HepG2 (cell line): ENCODE measurements around the gene MDP1. TPM values are rescaled to one million over a fixed set of nuclear protein-coding genes. Genes with fewer than 3 reads are reported as not detected.

Source experiments
- ATAC-seq: fragments of 200-7000 bp; cut with Tn5 transposase; 3 replicates; pipeline ENCODE4 v1.9.1; 2020; ENCODE audit warnings: mild to moderate bottlenecking, moderate library complexity
- BruUV-seq: library from RNA; stranded (reverse); fragments of 400-500 nt; replicated peaks from 2 replicates; lab custom pipeline; 2021; lab: Mats Ljungman, UMichigan
- CTCF ChIA-PET: fragments of 300-600 bp; formaldehyde crosslinking; extraction: SDS; loops from one replicate; lab custom pipeline; 2021; ENCODE audit warnings: low total read pairs, inconsistent platforms, low intra/inter-chr PET ratio; lab: Yijun Ruan, JAX
- POLR2A ChIA-PET: fragments of 350-600 bp; sonication (Branson Sonifier 250); formaldehyde crosslinking; loops from one replicate; lab custom pipeline; 2020; ENCODE audit warnings: antibody characterized with exemption, inconsistent platforms; lab: Yijun Ruan, JAX
- DNase-seq: peaks from one replicate; pipeline ENCODE4 v3.0.0-alpha.2; 2015; ENCODE audit warnings: low spot score
- FAIRE-seq: peaks from 3 replicates; lab custom pipeline; 2011; peaks lifted over from hg19 to GRCh38; lab: Jason Lieb, UNC
- H2AFZ ChIP-seq: one replicate; pipeline ENCODE4 v1.6.1; 2011; ENCODE audit warnings: low read length, inconsistent platforms
- H3K27ac ChIP-seq: fragments of 300-600 bp; 3 replicates; pipeline ENCODE4 v1.8.0; 2011; ENCODE audit warnings: mixed run types, mild to moderate bottlenecking, mixed read lengths, low read length, inconsistent platforms; ENCODE audit not compliant: insufficient read depth; ENCODE audit errors: extremely low read length
- H3K27me3 ChIP-seq, 2 experiments: fragments of 200-600 bp in 1 of 2; 2 replicates in 1 of 2; 3 replicates in 1 of 2; pipeline versions ENCODE4 v1.6.0 to v1.8.0; 2011; ENCODE audit warnings: low read length in 2 of 2, mild to moderate bottlenecking in 2 of 2, moderate library complexity in 2 of 2, inconsistent platforms in 1 of 2; ENCODE audit not compliant: insufficient read depth in 2 of 2, control insufficient read depth in 1 of 2
- H3K36me3 ChIP-seq, 2 experiments: fragments of 200-600 bp in 1 of 2; replicated peaks in 1 of 2; 2 replicates in 1 of 2; 3 replicates in 1 of 2; pipeline versions ENCODE4 v1.5.1 to v1.8.0; 2011; ENCODE audit warnings: low read length in 2 of 2, inconsistent platforms in 1 of 2; ENCODE audit not compliant: insufficient read depth in 2 of 2, control insufficient read depth in 1 of 2
- H3K4me1 ChIP-seq: 2 replicates; pipeline ENCODE4 v1.5.1; 2012; ENCODE audit warnings: low read length, inconsistent platforms; ENCODE audit not compliant: insufficient read depth
- H3K4me2 ChIP-seq: 2 replicates; pipeline ENCODE4 v1.6.0; 2011; ENCODE audit warnings: low read depth, low read length, inconsistent platforms
- H3K4me3 ChIP-seq, 3 experiments: fragments of 200-600 bp in 1 of 3; sonication (generic), shearing (Covaris generic) in 1 of 3; replicated peaks in 1 of 3; 2 replicates each; pipeline ENCODE4 v1.5.1; 2011 to 2016; ENCODE audit warnings: low read length in 3 of 3, inconsistent platforms in 2 of 3, low read depth in 2 of 3, mild to moderate bottlenecking in 2 of 3, control low read depth in 1 of 3, mixed read lengths in 1 of 3; ENCODE audit not compliant: insufficient read depth in 1 of 3
- H3K79me2 ChIP-seq: one replicate; pipeline ENCODE4 v1.6.1; 2011; ENCODE audit warnings: low read length, inconsistent platforms; ENCODE audit not compliant: insufficient read depth
- H3K9ac ChIP-seq: 2 replicates; pipeline ENCODE4 v1.6.0; 2011; ENCODE audit warnings: mild to moderate bottlenecking, low read depth, low read length, inconsistent platforms; ENCODE audit not compliant: insufficient read depth
- H3K9me3 ChIP-seq: 2 replicates; pipeline ENCODE4 v1.5.1; 2012; ENCODE audit warnings: mild to moderate bottlenecking, low read length
- H4K20me1 ChIP-seq: 2 replicates; pipeline ENCODE4 v1.6.0; 2011; ENCODE audit warnings: inconsistent platforms, mild to moderate bottlenecking, low read length, moderate library complexity; ENCODE audit not compliant: insufficient read depth
- CHCHD3 ChIP-seq: sonication (generic); formaldehyde crosslinking; IDR thresholded peaks from 2 replicates; pipeline ENCODE4 v1.8.0; 2022; ENCODE audit warnings: mild to moderate bottlenecking, missing genetic modification reagents, moderate library complexity
- ETV5 ChIP-seq: IDR thresholded peaks from 2 replicates; pipeline ENCODE4 v1.6.1; 2018; ENCODE audit warnings: missing biosample characterization, missing genetic modification reagents, inconsistent platforms, borderline replicate concordance
- IKZF4 ChIP-seq: sonication (generic); formaldehyde crosslinking; IDR thresholded peaks from 2 replicates; pipeline ENCODE4 v1.5.1; 2020; ENCODE audit warnings: borderline replicate concordance, mild to moderate bottlenecking, low read depth, missing genetic modification reagents; ENCODE audit errors: not compliant biosample characterization
- JUND ChIP-seq: sonication (generic); formaldehyde crosslinking; IDR thresholded peaks from 2 replicates; pipeline ENCODE4 v1.8.0; 2022; ENCODE audit warnings: mild to moderate bottlenecking, missing genetic modification reagents
- KLF12 ChIP-seq: sonication (generic); formaldehyde crosslinking; IDR thresholded peaks from 2 replicates; pipeline ENCODE4 v1.4.0; 2020; ENCODE audit warnings: missing genetic modification reagents, borderline replicate concordance
- PHB2 ChIP-seq: fragments of 450-650 bp; IDR thresholded peaks from 2 replicates; pipeline ENCODE4 v1.6.1; 2018; ENCODE audit not compliant: partially characterized antibody
- PHF8 ChIP-seq: sonication (generic); formaldehyde crosslinking; IDR thresholded peaks from 2 replicates; pipeline ENCODE4 v1.5.0; 2020; ENCODE audit warnings: missing genetic modification reagents
- PRDM10 ChIP-seq: sonication (generic); formaldehyde crosslinking; IDR thresholded peaks from 2 replicates; pipeline ENCODE4 v1.4.0; 2020; ENCODE audit warnings: low read depth, missing genetic modification reagents
- SOX6 ChIP-seq, 2 experiments: fragments of 450-650 bp in 1 of 2; sonication (generic) in 1 of 2; formaldehyde crosslinking in 1 of 2; IDR thresholded peaks; 2 replicates each; pipeline versions ENCODE4 v1.4.0 to v1.6.1; 2017 to 2020; ENCODE audit warnings: antibody characterized with exemption in 1 of 2, mild to moderate bottlenecking in 1 of 2, missing genetic modification reagents in 1 of 2
- ZBTB34 ChIP-seq: sonication (generic); formaldehyde crosslinking; IDR thresholded peaks from 2 replicates; pipeline ENCODE4 v1.8.0; 2022; ENCODE audit warnings: mild to moderate bottlenecking, missing genetic modification reagents
- ZNF274 ChIP-seq: sonication (generic); formaldehyde crosslinking; IDR thresholded peaks from 2 replicates; pipeline ENCODE4 v1.5.1; 2020; ENCODE audit warnings: mild to moderate bottlenecking, missing genetic modification reagents
- ZNF3 ChIP-seq: IDR thresholded peaks from 2 replicates; pipeline ENCODE4 v1.7.0; 2017; ENCODE audit warnings: inconsistent platforms
- ZNF331 ChIP-seq: sonication (generic); formaldehyde crosslinking; IDR thresholded peaks from 2 replicates; pipeline ENCODE4 v1.4.0; 2020; ENCODE audit warnings: missing genetic modification reagents
- ZSCAN20 ChIP-seq: sonication (generic); formaldehyde crosslinking; IDR thresholded peaks from 2 replicates; pipeline ENCODE4 v1.4.0; 2020; ENCODE audit warnings: missing genetic modification reagents, mild to moderate bottlenecking, borderline replicate concordance
- ZSCAN30 ChIP-seq: sonication (generic); formaldehyde crosslinking; IDR thresholded peaks from 2 replicates; pipeline ENCODE4 v1.5.0; 2020; ENCODE audit warnings: mild to moderate bottlenecking, missing genetic modification reagents
- WGBS: methylation state at CpG from one replicate; pipeline ENCODE4 v1.1.6; 2017; ENCODE audit warnings: low lambda C conversion rate; 5-methylcytosine and 5-hydroxymethylcytosine counted together
- in situ Hi-C: cut with HindIII; loops from 2 replicates; pipeline ENCODE4 v1.10.0; 2017; ENCODE audit warnings: low pct_unique_long_range_greater_than_20kb; ENCODE audit not compliant: extremely low pct_ligation_motif_present
- intact Hi-C: fragments of 100-400 bp; cut with micrococcal nuclease; formaldehyde crosslinking; loops from one replicate; pipeline ENCODE4 v1.10.0; 2022; ENCODE audit not compliant: unreplicated experiment
- polyA plus RNA-seq, 8 experiments: library from polyadenylated mRNA; depleted of rRNA in 3 of 8; stranded (reverse) in 7 of 8; unstranded in 1 of 8; fragments of >200 nt; fragmentation: Illumina TruSeq in 4 of 8; extraction: Trizol in 4 of 8; gene quantifications; 2 replicates each; pipeline versions ENCODE4 v1.2.1 to v1.2.3, GENCODE V29; 2011 to 2016; ENCODE audit warnings: low read depth in 4 of 8, missing spikeins in 1 of 8, mixed read lengths in 1 of 8; ENCODE audit not compliant: insufficient read depth in 1 of 8
- total RNA-seq, 5 experiments: library from RNA; depleted of rRNA; stranded (reverse); fragments of >200 nt; fragmentation: Illumina TruSeq; extraction: Trizol; gene quantifications; 2 replicates each; pipeline ENCODE4 v1.2.3, GENCODE V29; 2016; ENCODE audit warnings: low read depth in 1 of 5
- TF ChIP-seq, protein P1 (sequence below): sonication (generic); formaldehyde crosslinking; IDR thresholded peaks from 2 replicates; pipeline ENCODE4 v1.4.0; 2020; ENCODE audit warnings: missing genetic modification reagents, borderline replicate concordance
- TF ChIP-seq, protein P2 (sequence below): sonication (generic); formaldehyde crosslinking; IDR thresholded peaks from 2 replicates; pipeline ENCODE4 v1.8.1; 2023; ENCODE audit warnings: missing genetic modification reagents, inconsistent platforms, borderline replicate concordance

MDP1 gene
- total and polyA plus RNA-seq, 2 of the 13 experiments (the other 11 are each of a cell fraction or from before 2014, with no cell fraction given): 44.1 to 48.7 TPM

GRCh38 chr14:24258119-24258518 is 42.3 kb upstream of the MDP1 start:
- POLR2A ChIA-PET: interaction anchor here (1.6 to 13.2 kb wide), 3 partner anchors 12 to 16 kb away, joined by 7 to 254 read pairs (median 40); partner anchors contain the start of genes RABGGTA and TINF2
- FAIRE-seq: no peak
- no peak for DNase-seq
- Histone ChIP-seq H3K9me3 (no peaks in the 10 kb centered on the region), H3K9ac (no peak overlapping the region), H3K27me3 (no peaks in the 10 kb centered on the region), H3K4me2 (no peak overlapping the region), H3K36me3 (peaks cover 0 to 1% of the 10 kb centered on the region in 2 experiments; a peak in 1 of 5 replicates), H2AFZ (no peak overlapping the region), H3K79me2 (no peaks in the 10 kb centered on the region), H4K20me1 (no peaks in the 10 kb centered on the region), H3K4me3 (no peak overlapping the region), H3K4me1 (peaks cover 36% of the 10 kb centered on the region), H3K27ac (no peak overlapping the region)
- ATAC-seq: no peak
- 91% methylated on average over 9 of the region's 9 CpGs for WGBS
- no TSS peak for BruUV-seq
- CTCF ChIA-PET: no interaction called here
- intact Hi-C loops: no loop called here
- in situ Hi-C loops: no loop called here
- TF ChIP-seq CHCHD3 (CRISPR knock-in tag) (no peak), ZNF331 (CRISPR knock-in tag) (no peak), ZNF3 (CRISPR knock-in tag) (no peak), PHF8 (no peak), ZBTB34 (CRISPR knock-in tag) (no peak), ZNF274 (no peak), PRDM10 (CRISPR knock-in tag) (no peak), ETV5 (CRISPR knock-in tag) (no peak), JUND (CRISPR knock-in tag) (no peak), IKZF4 (no peak), PHB2 (no peak), ZSCAN20 (CRISPR knock-in tag) (no peak), ZSCAN30 (CRISPR knock-in tag) (no peak), KLF12 (CRISPR knock-in tag) (no peak), SOX6 (IDR thresholded peaks at IDR 0.05) (no peak), SOX6 (CRISPR knock-in tag; IDR thresholded peaks at IDR 0.05) (no peak)
- TF ChIP-seq, protein P1, sequence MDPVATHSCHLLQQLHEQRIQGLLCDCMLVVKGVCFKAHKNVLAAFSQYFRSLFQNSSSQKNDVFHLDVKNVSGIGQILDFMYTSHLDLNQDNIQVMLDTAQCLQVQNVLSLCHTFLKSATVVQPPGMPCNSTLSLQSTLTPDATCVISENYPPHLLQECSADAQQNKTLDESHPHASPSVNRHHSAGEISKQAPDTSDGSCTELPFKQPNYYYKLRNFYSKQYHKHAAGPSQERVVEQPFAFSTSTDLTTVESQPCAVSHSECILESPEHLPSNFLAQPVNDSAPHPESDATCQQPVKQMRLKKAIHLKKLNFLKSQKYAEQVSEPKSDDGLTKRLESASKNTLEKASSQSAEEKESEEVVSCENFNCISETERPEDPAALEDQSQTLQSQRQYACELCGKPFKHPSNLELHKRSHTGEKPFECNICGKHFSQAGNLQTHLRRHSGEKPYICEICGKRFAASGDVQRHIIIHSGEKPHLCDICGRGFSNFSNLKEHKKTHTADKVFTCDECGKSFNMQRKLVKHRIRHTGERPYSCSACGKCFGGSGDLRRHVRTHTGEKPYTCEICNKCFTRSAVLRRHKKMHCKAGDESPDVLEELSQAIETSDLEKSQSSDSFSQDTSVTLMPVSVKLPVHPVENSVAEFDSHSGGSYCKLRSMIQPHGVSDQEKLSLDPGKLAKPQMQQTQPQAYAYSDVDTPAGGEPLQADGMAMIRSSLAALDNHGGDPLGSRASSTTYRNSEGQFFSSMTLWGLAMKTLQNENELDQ (CRISPR knock-in tag): no peak
- TF ChIP-seq, protein P2, sequence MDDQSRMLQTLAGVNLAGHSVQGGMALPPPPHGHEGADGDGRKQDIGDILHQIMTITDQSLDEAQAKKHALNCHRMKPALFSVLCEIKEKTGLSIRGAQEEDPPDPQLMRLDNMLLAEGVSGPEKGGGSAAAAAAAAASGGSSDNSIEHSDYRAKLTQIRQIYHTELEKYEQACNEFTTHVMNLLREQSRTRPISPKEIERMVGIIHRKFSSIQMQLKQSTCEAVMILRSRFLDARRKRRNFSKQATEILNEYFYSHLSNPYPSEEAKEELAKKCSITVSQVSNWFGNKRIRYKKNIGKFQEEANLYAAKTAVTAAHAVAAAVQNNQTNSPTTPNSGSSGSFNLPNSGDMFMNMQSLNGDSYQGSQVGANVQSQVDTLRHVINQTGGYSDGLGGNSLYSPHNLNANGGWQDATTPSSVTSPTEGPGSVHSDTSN (CRISPR knock-in tag): no peak
